K562 treated with DMSO at 1 percent for 12 hours (cell line): Measurements from ENCODE around the gene MYCBP. TPM values are rescaled to one million over a fixed set of nuclear protein-coding genes. Genes with fewer than 3 reads are reported as not detected.

Source experiments
- total RNA-seq: library from RNA; unstranded; fragments of 300-600 nt; gene quantifications from 2 replicates; pipeline ENCODE4 v1.2.3, GENCODE V29; 2022; ENCODE audit not compliant: insufficient read depth

The MYCBP gene, protein sequence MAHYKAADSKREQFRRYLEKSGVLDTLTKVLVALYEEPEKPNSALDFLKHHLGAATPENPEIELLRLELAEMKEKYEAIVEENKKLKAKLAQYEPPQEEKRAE
- 11.3 and 16.1 TPM in 2 replicates for total RNA-seq

DNA sequence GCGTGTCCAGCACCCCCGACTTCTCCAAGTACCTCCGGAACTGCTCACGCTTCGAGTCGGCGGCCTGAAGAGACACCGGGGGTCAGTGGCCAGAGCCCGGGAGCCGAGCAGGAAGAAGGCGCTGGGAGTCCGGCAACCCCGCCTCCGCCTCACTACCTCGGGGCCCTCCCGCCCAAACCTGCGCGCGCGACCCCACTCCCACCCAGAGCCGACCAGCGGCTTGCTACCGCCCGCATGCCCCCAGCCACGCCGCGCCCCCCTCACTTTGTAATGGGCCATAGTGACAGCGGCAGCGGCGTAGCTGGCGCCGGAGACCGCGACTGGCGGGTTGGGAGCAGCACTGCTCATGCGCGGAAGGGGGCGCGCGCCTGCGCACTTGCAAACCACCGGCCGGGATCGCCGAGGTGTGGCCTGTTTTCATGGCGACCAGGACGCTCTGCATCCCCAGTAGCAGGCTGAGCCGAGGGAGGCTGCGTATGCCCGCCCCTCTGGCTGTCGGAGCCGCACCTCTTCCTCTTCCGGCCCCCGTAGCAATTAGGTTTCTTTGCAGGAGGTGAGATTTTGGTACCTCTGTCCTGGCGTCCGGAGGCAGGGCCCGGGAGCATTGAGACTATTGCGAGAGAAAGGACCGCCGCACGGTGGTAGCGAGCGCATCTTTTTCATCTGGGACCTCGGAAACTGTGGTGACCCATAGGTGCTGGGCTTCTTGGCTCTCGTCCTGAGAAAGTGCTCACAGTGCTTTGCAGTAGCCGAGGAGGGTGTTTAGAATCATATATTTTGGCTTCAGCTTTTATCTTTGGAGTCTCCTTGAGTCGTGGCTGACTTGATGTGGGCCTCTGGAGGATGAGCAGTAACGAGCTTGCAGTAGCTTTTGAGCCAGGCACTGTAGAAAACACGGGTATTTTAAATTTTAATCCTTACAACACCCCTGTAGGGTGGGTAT lies at the start of gene MYCBP:
Gene MYCBP (minus strand): TSS at position 322 of the 943 bp plus-strand sequence. CDS start 43 bp downstream, at position 279.

DNA sequence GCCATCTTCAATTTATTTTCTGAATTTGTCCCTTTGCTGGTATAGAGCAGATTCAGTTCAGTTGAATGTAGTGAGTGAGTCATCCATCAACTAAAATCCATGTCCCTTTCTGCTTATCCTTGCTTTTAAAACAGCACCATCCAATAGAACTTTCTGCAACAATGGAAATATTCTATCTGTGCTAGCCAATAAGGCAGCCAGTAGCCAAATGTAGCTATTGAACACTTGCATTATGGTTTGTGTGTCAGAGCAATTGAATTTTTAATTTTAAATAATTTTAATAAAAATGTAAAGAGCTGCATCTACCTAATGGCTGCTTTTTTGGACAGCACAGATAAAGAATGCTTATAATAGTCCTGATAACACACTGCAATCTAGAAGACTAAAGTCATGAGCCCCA lies 8.3 kb upstream of the MYCBP start, which contains the start of gene GJA9:
Gene GJA9 (minus strand): TSS at position 101 of the 400 bp plus-strand sequence. CDS start 5,489 bp downstream, outside the sequence.

GRCh38 chr1:38859561-38860453 lies 13.3 kb downstream of the MYCBP start, which contains the start of gene RRAGC:
TSS of gene RRAGC (minus strand) at chr1:38859772. CDS start at chr1:38859646, 126 bp downstream.

Other genes with a start within 250 kb of the MYCBP start
- gene RRAGC, start 13.6 kb downstream of the MYCBP start, total RNA-seq: 22.0 and 38.8 TPM in 2 replicates
- 0.49 TPM in 1 of 2 replicates, not detected in the other for gene GJA9, start 8.2 kb upstream of the MYCBP start, total RNA-seq
- not detected in 2 replicates for gene RHBDL2, start 68.5 kb upstream of the MYCBP start, total RNA-seq
- gene AKIRIN1, start 117.9 kb upstream of the MYCBP start, total RNA-seq: 64.2 and 124 TPM in 2 replicates
- 477 and 723 TPM in 2 replicates for gene NDUFS5, start 153.0 kb upstream of the MYCBP start, total RNA-seq